ENCODE measurements around the gene LARGE1. TPM values are rescaled to one million over a fixed set of nuclear protein-coding genes. Genes with fewer than 3 reads are reported as not detected.

The LARGE1 gene
- total and polyA plus RNA-seq, 10 donors: 1.9 to 35.8 (median 22.8) TPM

DNA sequence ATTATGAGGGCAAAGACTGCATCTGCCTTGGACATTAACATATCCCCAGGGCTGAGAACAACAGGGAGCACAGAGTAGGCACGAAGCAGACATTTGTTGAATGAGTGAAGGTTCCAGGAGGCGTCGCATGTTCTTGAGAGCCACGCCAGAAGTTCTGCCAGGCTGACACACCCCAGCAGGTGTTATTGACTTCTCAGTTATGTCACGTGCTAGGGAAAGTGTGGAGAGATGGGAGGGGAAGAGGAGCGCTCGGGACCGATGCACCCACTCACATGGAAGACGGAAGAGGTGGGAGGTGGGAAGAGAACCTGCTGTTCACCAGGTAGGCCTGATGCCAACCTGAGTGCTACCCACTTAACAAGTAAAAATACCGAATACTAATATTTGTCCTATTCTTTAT, 232.8 kb downstream of the LARGE1 start:
- Histone ChIP-seq H3K4me3 (no peak overlapping the region), H3K36me3 (no peaks in the 10 kb centered on the region), H3K27me3 (replicated peaks in 1 of 7) (no peaks in the 10 kb centered on the region), H3K27ac (no peak overlapping the region), H3K4me1 (no peaks in the 10 kb centered on the region), H3K9me3 (peaks cover 0 to 21% (median 2%) of the 10 kb centered on the region in 8 donors)
- intact Hi-C loops (cut with DNase I; ENCODE audit: low total_unique reads): no loop called here
- 88 to 96% (median 94%) methylated on average over 10 of the region's 10 CpGs for WGBS, 5 donors
- no peak for DNase-seq
- TF ChIP-seq POLR2AphosphoS5 (IDR thresholded peaks at IDR 0.05): no peak
- TF ChIP-seq, protein P1, sequence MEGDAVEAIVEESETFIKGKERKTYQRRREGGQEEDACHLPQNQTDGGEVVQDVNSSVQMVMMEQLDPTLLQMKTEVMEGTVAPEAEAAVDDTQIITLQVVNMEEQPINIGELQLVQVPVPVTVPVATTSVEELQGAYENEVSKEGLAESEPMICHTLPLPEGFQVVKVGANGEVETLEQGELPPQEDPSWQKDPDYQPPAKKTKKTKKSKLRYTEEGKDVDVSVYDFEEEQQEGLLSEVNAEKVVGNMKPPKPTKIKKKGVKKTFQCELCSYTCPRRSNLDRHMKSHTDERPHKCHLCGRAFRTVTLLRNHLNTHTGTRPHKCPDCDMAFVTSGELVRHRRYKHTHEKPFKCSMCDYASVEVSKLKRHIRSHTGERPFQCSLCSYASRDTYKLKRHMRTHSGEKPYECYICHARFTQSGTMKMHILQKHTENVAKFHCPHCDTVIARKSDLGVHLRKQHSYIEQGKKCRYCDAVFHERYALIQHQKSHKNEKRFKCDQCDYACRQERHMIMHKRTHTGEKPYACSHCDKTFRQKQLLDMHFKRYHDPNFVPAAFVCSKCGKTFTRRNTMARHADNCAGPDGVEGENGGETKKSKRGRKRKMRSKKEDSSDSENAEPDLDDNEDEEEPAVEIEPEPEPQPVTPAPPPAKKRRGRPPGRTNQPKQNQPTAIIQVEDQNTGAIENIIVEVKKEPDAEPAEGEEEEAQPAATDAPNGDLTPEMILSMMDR (IDR thresholded peaks at IDR 0.05 in 8 of 11, conservative IDR thresholded peaks at IDR 0.05 in 3 of 11): no peak
- no peak for TF ChIP-seq POLR2A (IDR thresholded peaks at IDR 0.05)

DNA sequence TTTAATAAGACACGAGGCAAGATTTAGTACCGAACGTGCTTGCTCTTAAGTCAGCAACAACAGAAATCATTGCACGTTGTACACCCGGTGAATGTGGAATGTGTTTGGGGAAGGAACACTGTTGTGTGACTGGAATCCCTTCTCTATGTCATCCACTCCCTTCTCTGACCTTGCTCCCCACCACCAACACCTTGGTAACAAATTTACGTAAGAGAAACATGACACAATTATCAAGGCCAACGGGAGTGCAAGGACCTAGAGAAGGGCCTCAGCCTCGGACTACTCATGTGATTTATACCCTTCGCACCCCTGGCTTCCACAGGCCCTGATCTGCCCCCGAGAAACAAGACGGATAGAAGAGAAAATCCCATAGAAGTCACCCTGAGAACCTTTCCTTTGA, 236.2 kb downstream of the LARGE1 start:
- no peaks in the 10 kb centered on the region for H3K4me1 ChIP-seq
- no peaks in the 10 kb centered on the region for H3K27me3 ChIP-seq (replicated peaks in 1 of 7)
- H3K9me3 ChIP-seq: peaks cover 0 to 11% (median 2%) of the 10 kb centered on the region in 8 donors
- no peak for TF ChIP-seq POLR2A (IDR thresholded peaks at IDR 0.05)
- no peak for TF ChIP-seq POLR2AphosphoS5 (IDR thresholded peaks at IDR 0.05)
- TF ChIP-seq, protein P1 (IDR thresholded peaks at IDR 0.05 in 8 of 11, conservative IDR thresholded peaks at IDR 0.05 in 3 of 11): no peak
- no peaks in the 10 kb centered on the region for H3K36me3 ChIP-seq
- intact Hi-C loops (cut with DNase I; ENCODE audit: low total_unique reads): no loop called here
- no peak overlapping the region for H3K4me3 ChIP-seq
- DNase-seq: no peak
- 85 to 91% (median 89%) methylated on average over 11 of the region's 11 CpGs for WGBS, 5 donors
- no peak overlapping the region for H3K27ac ChIP-seq

DNA sequence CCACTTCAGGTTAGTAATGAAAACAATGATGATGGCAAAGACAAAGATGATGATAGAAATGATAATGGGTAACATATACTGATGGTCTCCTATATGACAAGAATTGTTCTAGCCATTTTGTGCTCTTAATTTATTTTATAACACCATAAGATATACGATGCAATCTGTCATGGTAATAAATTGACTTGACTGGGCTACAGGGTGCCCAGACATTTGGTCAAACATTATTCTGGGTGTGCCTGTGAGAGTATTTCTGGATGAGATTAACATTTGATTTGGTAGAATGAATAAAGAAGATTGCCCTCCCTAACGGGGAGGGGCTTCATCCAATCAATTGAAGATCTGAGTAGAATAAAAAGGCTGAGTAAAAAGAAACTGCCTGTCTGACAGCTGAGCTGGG, 237.3 kb downstream of the LARGE1 start:
- intact Hi-C loops (cut with DNase I; ENCODE audit: low total_unique reads): no loop called here
- 40 to 66% (median 57%) methylated on average over 2 of the region's 2 CpGs for WGBS, 5 donors
- H3K4me1 ChIP-seq: no peaks in the 10 kb centered on the region

DNA sequence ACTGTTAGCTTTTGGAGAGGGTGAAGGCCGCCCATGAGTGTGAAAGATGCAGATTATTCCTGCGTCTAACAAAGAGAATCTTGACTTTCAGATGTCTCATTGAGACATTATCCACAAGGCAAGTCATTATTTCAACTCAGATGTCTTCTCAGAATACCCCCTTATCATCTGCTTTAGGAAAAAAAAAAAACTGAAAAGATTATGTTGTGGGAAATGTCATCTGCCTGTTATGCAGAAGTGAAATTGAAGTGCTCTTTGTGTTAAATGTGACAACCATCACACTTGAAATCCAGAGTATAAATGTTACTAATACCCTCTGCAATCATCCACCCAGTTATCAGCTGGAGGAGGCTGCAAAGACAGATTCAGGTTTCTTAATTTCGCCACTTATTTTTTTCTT, 239.6 kb downstream of the LARGE1 start:
- WGBS, 5 donors: 85 to 95% (median 93%) methylated on average over 3 of the region's 3 CpGs
- intact Hi-C loops (cut with DNase I; ENCODE audit: low total_unique reads): no loop called here
- TF ChIP-seq, protein P1 (IDR thresholded peaks at IDR 0.05 in 8 of 11, conservative IDR thresholded peaks at IDR 0.05 in 3 of 11): no peak
- no peak for TF ChIP-seq POLR2A (IDR thresholded peaks at IDR 0.05)
- TF ChIP-seq POLR2AphosphoS5 (IDR thresholded peaks at IDR 0.05): no peak

More for the DNA sequence above, 237.3 kb downstream of the LARGE1 start:
- no peak for TF ChIP-seq POLR2AphosphoS5 (IDR thresholded peaks at IDR 0.05)
- no peak for TF ChIP-seq POLR2A (IDR thresholded peaks at IDR 0.05)
- TF ChIP-seq, protein P1 (IDR thresholded peaks at IDR 0.05 in 8 of 11, conservative IDR thresholded peaks at IDR 0.05 in 3 of 11): no peak
- Histone ChIP-seq H3K27me3 (replicated peaks in 1 of 7) (no peaks in the 10 kb centered on the region), H3K4me3 (no peak overlapping the region), H3K9me3 (peaks cover 0 to 11% (median 2%) of the 10 kb centered on the region in 8 donors), H3K27ac (no peak overlapping the region), H3K36me3 (no peaks in the 10 kb centered on the region)
- no peak for DNase-seq

More for the DNA sequence above, 239.6 kb downstream of the LARGE1 start:
- no peak for DNase-seq
- Histone ChIP-seq H3K4me1 (no peaks in the 10 kb centered on the region), H3K27me3 (replicated peaks in 1 of 7) (no peaks in the 10 kb centered on the region), H3K27ac (no peak overlapping the region), H3K4me3 (no peak overlapping the region), H3K9me3 (peaks cover 0 to 11% (median 2%) of the 10 kb centered on the region in 8 donors), H3K36me3 (no peaks in the 10 kb centered on the region)
